DMS 273 (cell line): ENCODE results near the gene CHST11.
"Not testable (repeated sequence)": the region's sequence is repeated elsewhere in the genome, so short reads cannot be mapped to it uniquely, and the experiment has no call there.

Experiments
- DNase-seq: peaks from one replicate; lab custom pipeline; 2025; ENCODE audit not compliant: unreplicated experiment; lab: John Stamatoyannopoulos, UW

Gene CHST11

DNA sequence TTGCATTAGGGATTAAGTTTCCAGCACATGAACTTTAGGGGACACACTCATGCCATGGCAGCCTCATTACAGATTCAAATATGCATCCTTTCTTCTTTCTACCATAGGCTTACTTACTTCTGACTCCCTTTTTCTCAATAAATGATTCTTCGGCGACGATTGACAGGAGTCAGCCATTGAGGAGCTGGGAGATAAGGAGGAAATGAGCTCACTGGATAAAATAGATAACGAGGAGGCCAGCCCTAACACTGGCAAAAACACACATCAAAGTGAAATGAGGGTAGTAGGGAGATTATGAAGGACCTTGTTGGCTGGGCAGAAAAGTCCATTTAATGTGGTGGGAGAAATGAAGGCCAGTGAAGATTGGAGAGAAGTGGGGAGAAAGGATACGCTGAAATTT, 329.1 kb downstream of the CHST11 start:
- DNase-seq: no peak

- no peak for DNase-seq
Observed at GRCh38 chr12:104786352-104786751, 329.6 kb downstream of the CHST11 start.

DNA sequence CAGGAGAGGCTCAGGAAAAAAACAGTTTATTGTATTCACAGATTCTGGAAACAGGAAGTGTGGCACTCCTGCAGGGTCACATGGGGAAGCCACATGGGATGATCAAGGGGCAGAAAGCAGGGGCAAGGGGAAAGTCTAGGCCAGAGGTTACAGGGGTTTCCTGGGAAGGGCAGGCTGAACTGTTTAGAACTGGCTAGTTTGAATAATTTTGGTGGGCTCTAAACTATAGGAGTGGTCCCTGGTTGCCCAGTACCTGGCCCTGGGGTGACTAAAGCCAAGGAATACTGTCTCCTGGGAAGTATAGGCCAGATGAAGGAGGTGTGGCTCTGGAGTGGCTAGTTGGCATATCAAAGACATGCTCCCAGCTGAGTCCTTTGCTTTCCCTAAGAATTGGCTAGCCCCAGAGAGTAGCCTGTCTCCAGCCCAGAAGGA, 332.1 kb downstream of the CHST11 start:
- DNase-seq: peak; percentile 82

DNA sequence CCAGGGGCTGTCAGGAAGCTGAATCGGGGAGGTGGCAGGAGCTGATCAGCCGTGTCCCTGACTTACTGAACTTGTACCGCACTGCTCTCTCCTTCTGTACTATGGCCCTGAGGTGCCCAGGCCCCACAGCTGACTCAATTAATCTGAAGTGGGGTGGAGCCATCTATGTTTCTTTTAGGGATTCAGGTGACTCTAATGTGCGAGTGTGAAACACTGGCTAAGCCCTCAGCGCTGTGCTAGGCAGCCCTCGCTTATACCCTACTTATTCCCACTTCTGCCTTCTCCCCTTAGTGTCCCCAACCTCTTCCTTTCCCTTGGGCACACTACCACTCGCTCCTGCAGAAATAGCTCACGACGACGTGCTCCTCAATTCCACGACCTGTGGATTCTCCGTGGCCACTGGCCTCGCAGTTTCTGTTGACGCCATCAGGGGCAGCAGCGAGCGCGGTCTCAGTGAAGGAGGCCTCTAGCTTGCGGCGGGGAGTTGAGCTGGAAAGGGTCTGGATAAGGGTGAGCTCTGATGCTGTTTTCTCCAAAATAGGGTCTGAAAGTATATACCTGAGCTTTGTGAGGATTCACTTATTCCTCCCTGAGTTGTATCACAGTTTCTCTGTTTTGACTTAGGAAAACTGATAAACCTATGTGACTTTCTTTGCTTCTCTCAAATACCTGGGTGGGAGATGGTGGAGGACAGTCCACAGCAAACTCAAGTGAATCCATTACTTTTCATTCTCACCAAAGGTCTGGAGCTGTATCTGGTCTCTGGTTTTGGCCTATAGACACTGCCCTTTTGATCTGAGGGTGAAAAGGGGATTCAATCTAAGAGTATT, 333.8 kb downstream of the CHST11 start:
- peak; percentile 35 for DNase-seq

- DNase-seq: peak; percentile 27
Observed at GRCh38 chr12:104792570-104792969, 335.8 kb downstream of the CHST11 start.

DNA sequence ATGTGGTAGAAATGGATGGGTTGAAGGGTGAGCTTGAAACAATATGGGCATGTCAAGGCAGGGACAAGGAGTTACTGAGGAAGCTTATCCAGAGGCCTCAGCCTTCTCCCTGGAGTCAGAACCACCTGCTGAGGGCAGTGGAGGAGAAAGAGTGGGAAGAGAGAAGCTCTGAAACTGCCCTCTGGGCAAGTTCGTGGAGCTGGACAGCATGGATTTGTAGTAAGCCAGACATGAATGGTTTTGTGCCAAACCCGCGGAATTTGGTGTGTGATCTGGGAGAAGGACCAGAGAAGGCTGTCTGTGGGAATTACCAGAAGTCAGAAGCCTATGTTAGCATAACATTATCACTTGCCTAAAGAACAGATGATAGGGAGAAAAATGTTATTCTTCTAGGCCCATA, 336.5 kb downstream of the CHST11 start:
- peak; percentile 6 for DNase-seq

GRCh38 chr12:104793968-104794367, 337.2 kb downstream of the CHST11 start:
- no peak for DNase-seq

- DNase-seq: peak; percentile 60
Observed at GRCh38 chr12:104796475-104796862, 339.7 kb downstream of the CHST11 start.

GRCh38 chr12:104799458-104799857, 342.7 kb downstream of the CHST11 start:
- DNase-seq: no peak

DNA sequence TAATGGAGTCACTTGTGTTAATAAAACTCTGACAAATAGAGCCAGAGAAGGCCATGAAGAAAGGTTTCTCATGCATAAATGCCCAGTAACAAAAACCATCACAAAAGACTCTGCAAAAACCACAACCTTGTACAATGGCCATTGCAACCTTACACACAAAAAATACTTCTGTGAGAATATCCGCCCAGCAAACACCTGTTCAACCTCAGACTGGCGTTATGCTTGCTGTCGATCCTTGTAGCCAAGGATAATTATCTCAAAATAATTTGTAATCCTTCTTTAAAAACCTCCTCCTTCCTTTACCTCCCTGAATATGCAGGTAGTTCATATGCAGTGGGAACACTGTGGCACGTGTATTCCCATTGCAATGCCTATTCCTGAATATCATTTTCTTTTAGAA, 344.3 kb downstream of the CHST11 start:
- no peak for DNase-seq

- DNase-seq: no peak
Observed at GRCh38 chr12:104801427-104801826, 344.7 kb downstream of the CHST11 start.

DNA sequence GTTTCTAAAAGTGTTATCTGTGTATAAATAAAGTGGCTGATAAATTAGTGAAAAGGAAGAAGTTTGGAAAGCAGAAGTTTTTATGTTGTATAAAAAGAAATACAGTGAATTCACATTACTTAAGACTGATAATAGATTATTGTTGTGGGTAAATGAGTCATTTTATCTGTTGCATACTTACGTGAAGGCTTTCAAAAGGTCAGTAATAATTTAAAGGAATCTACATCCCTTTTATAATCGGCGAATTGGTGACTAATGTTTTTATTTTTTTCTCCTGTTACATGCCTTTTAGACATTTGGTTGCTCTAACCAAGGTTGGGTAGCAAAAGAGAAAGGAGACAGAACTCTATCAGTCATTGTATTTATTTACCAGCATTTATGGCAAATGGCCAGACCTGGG, 345.5 kb downstream of the CHST11 start:
- DNase-seq: no peak

DNA sequence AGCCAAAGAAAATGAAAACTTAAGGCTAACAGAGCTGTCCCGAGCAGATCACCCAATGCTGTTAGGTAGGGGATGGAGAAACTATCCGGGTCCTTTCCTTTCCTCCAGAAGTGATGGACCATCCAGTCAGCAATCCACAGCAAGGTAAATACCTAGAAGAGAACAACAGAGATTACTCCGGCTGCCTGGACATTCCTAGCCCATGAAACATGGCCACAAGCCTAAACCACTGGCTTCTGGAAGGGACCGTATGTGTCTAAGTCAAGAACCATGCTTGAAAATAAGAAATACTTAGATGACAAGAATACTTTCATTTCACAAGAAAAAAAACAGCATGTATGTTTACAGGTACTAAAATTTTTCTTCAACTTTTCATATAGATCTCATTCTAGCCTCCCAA, 348.4 kb downstream of the CHST11 start:
- no peak for DNase-seq

DNA sequence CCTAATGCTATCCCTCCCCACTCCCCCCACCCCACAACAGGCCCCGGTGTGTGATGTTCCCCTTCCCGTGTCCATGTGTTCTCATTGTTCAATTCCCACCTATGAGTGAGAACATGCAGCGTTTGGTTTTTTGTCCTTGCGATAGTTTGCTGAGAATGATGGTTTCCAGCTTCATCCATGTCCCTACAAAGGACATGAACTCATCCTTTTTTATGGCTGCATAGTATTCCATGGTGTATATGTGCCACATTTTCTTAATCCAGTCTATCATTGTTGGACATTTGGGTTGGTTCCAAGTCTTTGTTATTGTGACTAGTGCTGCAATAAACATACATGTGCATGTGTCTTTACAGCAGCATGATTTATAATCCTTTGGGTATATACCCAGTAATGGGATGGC, 349.4 kb downstream of the CHST11 start:
- DNase-seq: not testable (repeated sequence)

DNA sequence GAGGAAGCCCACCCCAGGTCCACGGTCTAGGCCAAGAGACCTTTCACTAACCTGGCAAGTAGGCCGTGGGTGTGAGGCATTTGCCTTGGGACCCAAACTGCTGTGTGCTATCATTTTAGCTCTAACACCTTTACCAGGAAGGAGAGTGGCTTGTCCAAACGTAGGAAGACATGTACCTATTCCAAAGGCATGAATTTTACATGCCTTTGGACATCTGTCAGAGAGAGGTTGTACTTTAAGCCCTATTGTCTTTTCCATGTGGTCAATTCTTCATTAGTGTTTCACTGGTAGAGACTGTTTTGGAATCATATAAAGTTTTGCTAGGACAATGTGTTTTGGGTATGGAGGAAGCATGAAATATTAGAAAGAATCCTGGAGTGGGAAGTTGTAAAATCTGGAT, 352.5 kb downstream of the CHST11 start:
- no peak for DNase-seq

DNA sequence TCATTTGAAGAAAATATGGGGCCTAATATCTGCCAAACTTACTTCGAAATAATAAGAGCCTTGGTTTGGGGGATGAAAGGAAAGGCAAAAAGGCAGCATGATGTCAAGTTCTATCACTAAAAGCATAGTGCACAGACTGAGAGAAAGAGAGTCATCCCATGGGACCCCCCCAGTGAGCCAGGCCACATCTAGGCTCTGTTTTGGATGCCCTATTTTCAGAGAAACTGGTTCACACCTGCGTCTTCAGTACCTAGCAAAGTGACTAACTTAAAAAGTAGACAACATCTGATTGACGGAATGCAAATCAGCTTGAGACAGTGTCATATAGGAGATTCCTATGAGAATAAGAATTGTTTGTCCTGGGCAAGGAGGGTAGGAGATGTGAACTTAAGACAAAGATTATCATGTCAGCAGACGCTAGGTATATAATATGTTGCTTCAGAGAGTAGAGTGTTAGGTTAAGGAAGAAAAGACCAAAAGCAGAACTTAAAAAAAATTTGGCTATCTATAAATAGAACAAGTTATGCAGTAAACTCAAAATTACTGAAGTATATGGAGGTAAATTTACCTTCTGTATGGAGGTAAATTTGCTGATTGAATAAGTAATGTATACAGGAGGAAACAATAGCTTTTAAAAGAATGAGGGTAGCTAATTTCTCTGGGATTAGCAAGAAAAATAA, 353.1 kb downstream of the CHST11 start:
- no peak for DNase-seq
